ENCODE results near the gene SON. TPM values are rescaled to one million over a fixed set of nuclear protein-coding genes. Genes with fewer than 3 reads are reported as not detected.

SON gene
- total and polyA plus RNA-seq, 2 of the 13 experiments (the other 11 are each of a cell fraction or from before 2014, with no cell fraction given) = 61.3 to 78.3 TPM

DNA sequence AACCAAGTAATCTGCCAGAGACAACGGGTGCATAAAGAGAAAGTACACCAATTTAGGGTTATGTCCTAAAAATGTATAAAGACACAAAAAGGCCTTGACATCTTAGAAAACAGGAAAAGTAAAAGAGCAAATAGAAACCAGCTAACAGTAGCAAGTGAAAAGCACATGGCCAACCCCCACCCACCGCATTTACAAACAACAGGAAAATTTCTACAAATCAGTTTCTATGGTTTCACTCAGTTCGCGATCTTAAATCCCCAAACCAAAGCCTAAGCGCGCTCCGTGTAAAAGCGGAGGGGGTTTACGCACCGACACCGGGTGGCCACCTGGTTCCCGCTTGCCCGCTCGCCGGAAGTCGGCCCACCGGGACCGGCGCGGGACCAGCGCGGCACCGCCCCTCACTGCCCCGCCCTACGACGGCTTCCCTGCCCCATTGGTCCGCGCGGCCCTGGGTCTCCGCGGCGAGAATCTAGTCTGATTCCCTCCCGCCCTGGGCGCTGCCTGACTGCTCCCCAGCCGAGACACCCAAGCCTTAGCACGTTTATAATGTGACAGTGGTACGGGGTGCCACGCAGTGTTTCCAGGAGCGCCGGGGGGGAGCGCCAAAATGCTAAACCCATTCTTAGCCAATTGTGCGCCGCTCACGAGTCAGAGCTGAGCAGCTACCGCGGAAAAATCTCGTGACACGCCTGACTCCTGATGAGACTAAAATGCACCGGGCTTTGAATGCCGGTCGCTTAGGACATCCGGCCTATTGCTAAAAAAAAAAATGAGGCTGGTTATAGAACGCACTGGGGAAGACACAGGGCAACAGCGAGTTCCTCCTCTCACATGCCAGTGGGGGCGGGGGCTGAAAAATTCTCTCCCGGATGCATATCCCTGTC, 840 bp upstream of the SON start, which contains the start of gene GART (continued):
- TF ChIP-seq, protein P1, sequence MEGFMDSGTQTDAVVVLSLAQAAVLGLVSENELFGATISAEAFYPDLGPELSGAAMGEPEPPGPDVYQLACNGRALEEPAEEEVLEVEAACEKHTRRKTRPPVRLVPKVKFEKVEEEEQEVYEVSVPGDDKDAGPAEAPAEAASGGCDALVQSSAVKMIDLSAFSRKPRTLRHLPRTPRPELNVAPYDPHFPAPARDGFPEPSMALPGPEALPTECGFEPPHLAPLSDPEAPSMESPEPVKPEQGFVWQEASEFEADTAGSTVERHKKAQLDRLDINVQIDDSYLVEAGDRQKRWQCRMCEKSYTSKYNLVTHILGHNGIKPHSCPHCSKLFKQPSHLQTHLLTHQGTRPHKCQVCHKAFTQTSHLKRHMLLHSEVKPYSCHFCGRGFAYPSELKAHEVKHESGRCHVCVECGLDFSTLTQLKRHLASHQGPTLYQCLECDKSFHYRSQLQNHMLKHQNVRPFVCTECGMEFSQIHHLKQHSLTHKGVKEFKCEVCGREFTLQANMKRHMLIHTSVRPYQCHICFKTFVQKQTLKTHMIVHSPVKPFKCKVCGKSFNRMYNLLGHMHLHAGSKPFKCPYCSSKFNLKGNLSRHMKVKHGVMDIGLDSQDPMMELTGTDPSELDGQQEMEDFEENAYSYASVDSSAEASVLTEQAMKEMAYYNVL (CRISPR knock-in tag; IDR thresholded peaks at IDR 0.05; ENCODE audit: borderline replicate concordance) = peak; percentile 41; the same call in 1 of the 2 replicates
- TF ChIP-seq, protein P2, sequence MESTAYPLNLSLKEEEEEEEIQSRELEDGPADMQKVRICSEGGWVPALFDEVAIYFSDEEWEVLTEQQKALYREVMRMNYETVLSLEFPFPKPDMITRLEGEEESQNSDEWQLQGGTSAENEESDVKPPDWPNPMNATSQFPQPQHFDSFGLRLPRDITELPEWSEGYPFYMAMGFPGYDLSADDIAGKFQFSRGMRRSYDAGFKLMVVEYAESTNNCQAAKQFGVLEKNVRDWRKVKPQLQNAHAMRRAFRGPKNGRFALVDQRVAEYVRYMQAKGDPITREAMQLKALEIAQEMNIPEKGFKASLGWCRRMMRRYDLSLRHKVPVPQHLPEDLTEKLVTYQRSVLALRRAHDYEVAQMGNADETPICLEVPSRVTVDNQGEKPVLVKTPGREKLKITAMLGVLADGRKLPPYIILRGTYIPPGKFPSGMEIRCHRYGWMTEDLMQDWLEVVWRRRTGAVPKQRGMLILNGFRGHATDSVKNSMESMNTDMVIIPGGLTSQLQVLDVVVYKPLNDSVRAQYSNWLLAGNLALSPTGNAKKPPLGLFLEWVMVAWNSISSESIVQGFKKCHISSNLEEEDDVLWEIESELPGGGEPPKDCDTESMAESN (CRISPR knock-in tag; conservative IDR thresholded peaks at IDR 0.05) = no peak
- TF ChIP-seq ZNF891 (CRISPR knock-in tag; IDR thresholded peaks at IDR 0.05) (peak; percentile 53; the same call in 1 of the 2 replicates), HOXA9 (CRISPR knock-in tag; IDR thresholded peaks at IDR 0.05; ENCODE audit: borderline replicate concordance) (0 out of 2 replicates have a peak, but pooled peaks have one; percentile 41), CC2D1A (CRISPR knock-in tag; IDR thresholded peaks at IDR 0.05) (no peak), ZNF432 (CRISPR knock-in tag; IDR thresholded peaks at IDR 0.05; ENCODE audit: borderline replicate concordance) (no peak), ZNF660 (CRISPR knock-in tag; IDR thresholded peaks at IDR 0.05; ENCODE audit: borderline replicate concordance, low read depth) (no peak), HNRNPLL (IDR thresholded peaks at IDR 0.05; ENCODE audit: low read depth, low read length, poor library complexity, severe bottlenecking) (peak; percentile 83), SAP130 (CRISPR knock-in tag; IDR thresholded peaks at IDR 0.05; ENCODE audit: low read depth) (peak; percentile 95), HNRNPH1 (optimal IDR thresholded peaks at IDR 0.05; ENCODE audit: low read depth, low read length) (no peak), MTF2 (CRISPR knock-in tag; IDR thresholded peaks at IDR 0.05; ENCODE audit: borderline replicate concordance) (no peak), PRMT3 (CRISPR knock-in tag; IDR thresholded peaks at IDR 0.05; ENCODE audit: borderline replicate concordance, low read depth) (0 out of 2 replicates have a peak, but pooled peaks have one; percentile 73)
- TF ChIP-seq, protein P3, sequence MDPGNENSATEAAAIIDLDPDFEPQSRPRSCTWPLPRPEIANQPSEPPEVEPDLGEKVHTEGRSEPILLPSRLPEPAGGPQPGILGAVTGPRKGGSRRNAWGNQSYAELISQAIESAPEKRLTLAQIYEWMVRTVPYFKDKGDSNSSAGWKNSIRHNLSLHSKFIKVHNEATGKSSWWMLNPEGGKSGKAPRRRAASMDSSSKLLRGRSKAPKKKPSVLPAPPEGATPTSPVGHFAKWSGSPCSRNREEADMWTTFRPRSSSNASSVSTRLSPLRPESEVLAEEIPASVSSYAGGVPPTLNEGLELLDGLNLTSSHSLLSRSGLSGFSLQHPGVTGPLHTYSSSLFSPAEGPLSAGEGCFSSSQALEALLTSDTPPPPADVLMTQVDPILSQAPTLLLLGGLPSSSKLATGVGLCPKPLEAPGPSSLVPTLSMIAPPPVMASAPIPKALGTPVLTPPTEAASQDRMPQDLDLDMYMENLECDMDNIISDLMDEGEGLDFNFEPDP (CRISPR knock-in tag; conservative IDR thresholded peaks at IDR 0.05) = 0 out of 2 replicates have a peak, but pooled peaks have one; percentile 55
- TF ChIP-seq, protein P4, sequence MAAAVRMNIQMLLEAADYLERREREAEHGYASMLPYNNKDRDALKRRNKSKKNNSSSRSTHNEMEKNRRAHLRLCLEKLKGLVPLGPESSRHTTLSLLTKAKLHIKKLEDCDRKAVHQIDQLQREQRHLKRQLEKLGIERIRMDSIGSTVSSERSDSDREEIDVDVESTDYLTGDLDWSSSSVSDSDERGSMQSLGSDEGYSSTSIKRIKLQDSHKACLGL (CRISPR knock-in tag; IDR thresholded peaks at IDR 0.05) = peak; percentile 93
- TF ChIP-seq, protein P5, sequence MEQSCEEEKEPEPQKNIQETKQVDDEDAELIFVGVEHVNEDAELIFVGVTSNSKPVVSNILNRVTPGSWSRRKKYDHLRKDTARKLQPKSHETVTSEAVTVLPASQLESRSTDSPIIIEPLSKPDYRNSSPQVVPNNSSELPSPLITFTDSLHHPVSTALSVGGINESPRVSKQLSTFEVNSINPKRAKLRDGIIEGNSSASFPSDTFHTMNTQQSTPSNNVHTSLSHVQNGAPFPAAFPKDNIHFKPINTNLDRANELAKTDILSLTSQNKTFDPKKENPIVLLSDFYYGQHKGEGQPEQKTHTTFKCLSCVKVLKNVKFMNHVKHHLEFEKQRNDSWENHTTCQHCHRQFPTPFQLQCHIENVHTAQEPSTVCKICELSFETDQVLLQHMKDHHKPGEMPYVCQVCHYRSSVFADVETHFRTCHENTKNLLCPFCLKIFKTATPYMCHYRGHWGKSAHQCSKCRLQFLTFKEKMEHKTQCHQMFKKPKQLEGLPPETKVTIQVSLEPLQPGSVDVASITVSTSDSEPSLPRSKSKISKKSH (CRISPR knock-in tag; IDR thresholded peaks at IDR 0.05; ENCODE audit: borderline replicate concordance) = peak; percentile 91; the same call in 1 of the 2 replicates
- TF ChIP-seq, protein P6, sequence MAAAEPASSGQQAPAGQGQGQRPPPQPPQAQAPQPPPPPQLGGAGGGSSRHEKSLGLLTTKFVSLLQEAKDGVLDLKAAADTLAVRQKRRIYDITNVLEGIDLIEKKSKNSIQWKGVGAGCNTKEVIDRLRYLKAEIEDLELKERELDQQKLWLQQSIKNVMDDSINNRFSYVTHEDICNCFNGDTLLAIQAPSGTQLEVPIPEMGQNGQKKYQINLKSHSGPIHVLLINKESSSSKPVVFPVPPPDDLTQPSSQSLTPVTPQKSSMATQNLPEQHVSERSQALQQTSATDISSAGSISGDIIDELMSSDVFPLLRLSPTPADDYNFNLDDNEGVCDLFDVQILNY (CRISPR knock-in tag; conservative IDR thresholded peaks at IDR 0.05) = peak; percentile 55; the same call in 1 of the 2 replicates
- TF ChIP-seq, protein P7, sequence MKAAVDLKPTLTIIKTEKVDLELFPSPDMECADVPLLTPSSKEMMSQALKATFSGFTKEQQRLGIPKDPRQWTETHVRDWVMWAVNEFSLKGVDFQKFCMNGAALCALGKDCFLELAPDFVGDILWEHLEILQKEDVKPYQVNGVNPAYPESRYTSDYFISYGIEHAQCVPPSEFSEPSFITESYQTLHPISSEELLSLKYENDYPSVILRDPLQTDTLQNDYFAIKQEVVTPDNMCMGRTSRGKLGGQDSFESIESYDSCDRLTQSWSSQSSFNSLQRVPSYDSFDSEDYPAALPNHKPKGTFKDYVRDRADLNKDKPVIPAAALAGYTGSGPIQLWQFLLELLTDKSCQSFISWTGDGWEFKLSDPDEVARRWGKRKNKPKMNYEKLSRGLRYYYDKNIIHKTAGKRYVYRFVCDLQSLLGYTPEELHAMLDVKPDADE (CRISPR knock-in tag; IDR thresholded peaks at IDR 0.05) = 0 out of 2 replicates have a peak, but pooled peaks have one; percentile 37

Data from HepG2 (cell line).